ENCODE data around the gene NRXN3.
"Not testable (repeated sequence)": the region's sequence is repeated elsewhere in the genome, so short reads cannot be mapped to it uniquely, and the experiment has no call there.

NRXN3 gene

GRCh38 chr14:79100578-79100977 is 930.4 kb downstream of the NRXN3 start:
- no peak for DNase-seq

GRCh38 chr14:79101388-79101787 is 931.2 kb downstream of the NRXN3 start:
- no peak for DNase-seq

DNA sequence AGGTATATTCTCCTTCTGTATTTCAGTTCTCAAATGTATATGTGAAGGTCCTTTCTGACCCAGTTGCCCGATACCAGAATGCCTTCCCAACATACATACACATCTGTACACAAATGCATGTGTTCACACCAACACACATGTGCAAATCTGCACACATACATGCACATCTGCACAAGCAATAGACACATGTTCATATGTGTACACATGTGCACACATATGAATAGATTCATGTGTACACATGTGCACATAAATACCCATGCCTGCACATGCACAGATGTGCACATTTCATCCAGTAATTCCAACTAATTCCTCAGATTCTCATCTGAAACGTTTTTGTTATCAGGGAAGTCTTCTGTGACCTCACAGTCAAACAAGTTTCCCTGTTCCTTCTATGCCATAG is 933.6 kb downstream of the NRXN3 start:
- DNase-seq: no peak

DNA sequence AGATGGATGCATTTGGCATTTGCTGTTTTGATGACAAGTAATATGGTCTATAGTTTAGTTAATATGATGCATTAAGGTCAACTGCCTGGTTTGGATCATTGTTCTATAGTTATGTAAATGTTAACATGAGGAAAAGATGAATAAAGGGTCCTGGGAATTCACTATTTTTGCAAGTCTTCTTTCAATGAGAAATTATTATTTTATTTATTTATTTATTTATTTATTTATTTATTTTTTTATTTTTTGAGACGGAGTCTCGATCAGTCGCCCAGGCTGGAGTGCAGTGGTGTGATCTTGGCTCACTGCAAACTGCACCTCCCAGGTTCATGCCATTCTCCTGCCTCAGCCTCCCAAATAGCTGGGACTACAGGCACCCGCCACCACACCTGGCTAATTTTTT is 940.4 kb downstream of the NRXN3 start:
- DNase-seq: not testable (repeated sequence)

DNA sequence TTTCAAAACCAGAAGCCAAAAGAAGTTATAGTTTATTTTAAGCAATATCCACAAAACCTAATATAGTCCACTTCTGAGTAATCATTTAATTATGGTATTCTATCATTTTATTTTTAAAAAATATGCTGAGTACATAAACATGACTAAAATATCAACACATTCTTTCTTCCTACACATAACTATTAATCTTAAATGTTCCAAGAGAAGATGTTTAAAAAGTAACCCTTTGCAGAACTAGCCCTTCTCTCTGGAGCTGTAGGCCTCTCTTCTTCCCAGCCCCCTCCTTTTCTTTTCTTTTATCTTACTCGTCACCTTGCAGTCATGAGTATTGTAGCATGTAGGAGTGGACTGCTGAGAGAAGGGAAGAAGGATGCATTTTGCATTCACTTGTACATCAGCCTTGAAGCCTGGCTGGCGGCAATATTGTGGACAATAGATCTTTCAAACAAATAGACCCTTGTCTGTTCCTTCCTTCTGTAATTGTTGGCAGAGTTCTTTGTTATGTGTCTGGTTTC is 941.9 kb downstream of the NRXN3 start:
- DNase-seq: no peak

GRCh38 chr14:79117561-79117960 is 947.4 kb downstream of the NRXN3 start:
- no peak for DNase-seq

DNA sequence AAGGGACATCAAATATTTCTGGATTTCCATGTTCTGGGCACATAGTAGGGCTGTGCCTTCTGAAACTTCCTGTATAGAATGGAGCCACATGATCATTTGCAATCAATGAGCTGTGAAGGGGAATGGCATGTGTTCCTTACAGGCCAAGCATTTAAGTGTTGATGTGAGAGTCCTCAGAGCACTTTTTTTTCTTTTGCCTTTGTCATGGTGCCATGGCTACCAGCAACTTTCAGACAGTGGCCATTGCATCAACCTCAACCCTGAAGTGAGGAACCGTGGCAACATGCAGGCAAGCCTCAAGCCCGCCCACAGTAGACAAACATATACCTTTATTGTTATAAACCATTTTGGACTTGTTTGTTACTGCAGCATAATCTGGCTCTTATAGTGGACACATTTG is 948.1 kb downstream of the NRXN3 start:
- DNase-seq: no peak

- no peak for DNase-seq
Measured at GRCh38 chr14:79134361-79134760, 964.2 kb downstream of the NRXN3 start.

- no peak for DNase-seq
Measured at GRCh38 chr14:79136071-79137044, 966.2 kb downstream of the NRXN3 start.

DNA sequence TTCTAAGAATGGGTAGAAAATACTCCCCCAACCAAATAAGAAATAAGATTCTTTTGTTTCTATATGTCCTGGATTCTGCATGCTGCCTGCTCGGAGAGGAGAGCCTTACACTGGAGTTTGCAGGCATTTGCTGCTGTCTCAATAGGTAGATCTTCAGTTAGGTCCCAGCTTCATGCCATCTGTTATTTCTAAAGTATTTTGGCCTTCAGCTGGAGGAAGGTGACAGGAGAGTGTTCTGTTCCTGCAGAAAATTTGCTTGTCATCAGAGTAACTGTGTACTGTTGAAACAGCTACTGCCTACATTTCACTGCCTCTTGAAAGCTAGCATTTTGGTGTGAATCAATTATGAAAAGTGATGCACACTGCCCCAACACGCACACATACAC is 966.9 kb downstream of the NRXN3 start:
- no peak for DNase-seq

GRCh38 chr14:79137836-79138235 is 967.7 kb downstream of the NRXN3 start:
- no peak for DNase-seq

DNA sequence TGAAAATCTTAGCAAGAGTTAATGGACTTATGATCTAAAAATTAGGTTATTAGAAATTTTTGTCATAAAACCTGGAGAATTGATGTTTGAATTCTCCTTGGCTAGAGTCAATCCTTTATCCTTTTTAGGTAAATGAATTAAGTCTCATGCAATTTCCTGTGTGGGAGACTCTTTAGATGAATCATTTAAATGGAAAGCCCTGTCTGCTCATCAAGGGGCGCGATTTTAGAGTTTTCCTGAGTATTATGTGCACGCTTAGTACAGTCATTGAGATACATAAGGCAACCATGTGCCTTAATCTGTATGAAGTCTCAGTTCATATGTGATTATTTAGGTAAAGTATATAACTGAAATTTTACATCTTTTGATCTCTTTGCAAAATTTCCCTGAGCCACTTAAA is 974.7 kb downstream of the NRXN3 start:
- no peak for DNase-seq

GRCh38 chr14:79150226-79150625 is 980.1 kb downstream of the NRXN3 start:
- no peak for DNase-seq

- DNase-seq: no peak
Measured at GRCh38 chr14:79157369-79157768, 987.2 kb downstream of the NRXN3 start.

- no peak for DNase-seq
Measured at GRCh38 chr14:79161571-79161970, 991.4 kb downstream of the NRXN3 start.

- no peak for DNase-seq
Measured at GRCh38 chr14:79162833-79163232, 992.7 kb downstream of the NRXN3 start.

GRCh38 chr14:79165471-79166090 is 995.4 kb downstream of the NRXN3 start:
- no peak for DNase-seq

DNA sequence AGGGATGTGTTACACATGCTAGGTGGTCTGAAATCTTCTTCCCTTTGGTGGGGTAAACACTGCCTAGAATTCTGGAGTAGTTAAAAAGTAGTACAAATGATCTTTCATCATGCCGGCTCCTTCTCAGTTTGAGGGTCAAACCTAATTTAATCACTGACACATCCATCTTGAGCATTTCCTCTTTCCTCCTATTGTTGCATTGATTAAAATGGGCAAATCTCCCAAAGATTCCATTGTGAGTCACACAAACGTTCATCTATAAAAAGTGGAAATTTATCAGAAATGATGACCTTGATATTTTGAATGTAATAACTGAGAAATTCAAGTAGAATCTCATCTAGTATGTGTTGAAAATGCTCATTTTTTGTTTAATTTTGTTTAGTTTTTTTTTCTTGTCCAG is 996.0 kb downstream of the NRXN3 start:
- no peak for DNase-seq

DNA sequence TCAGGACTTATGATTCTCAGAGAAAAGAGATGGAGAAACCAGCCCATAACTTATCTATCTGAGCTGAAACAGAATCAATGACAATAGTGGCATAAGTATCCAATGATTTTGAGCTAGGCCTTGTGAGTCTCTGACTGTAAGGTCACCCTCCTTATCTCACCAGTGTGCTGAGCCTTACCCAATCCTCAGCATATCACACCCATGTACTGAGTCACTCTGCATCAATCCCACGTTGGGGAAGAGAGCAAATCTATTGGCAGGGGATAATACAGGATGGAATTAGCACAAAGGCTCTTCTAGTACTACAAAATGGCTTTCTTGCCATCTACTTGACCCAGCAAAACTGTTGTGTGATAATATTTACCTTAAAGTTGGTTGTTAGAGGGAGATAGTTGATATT is 997.8 kb downstream of the NRXN3 start:
- DNase-seq: no peak

DNA sequence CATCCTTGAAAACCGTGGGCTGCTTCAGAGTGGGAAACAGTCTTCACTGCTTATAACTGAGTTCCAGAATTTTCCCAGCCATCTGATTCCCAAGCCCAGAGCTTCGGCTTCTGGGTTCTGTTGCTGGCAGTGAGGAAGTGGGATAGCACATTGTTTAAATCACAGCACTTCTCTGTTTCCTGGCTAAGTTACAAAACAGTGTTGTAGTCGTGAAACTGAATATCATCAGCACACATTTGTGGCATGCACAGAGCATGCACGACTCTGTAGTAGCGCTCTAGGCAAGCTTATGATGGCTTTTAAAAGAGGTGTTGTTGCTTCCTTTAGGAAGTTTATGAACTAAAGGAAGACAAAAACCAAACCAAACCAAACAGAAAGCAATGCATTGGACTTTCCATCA is 1005.5 kb downstream of the NRXN3 start:
- DNase-seq: no peak

GRCh38 chr14:79177106-79177505 is 1006.9 kb downstream of the NRXN3 start:
- DNase-seq: no peak

DNA sequence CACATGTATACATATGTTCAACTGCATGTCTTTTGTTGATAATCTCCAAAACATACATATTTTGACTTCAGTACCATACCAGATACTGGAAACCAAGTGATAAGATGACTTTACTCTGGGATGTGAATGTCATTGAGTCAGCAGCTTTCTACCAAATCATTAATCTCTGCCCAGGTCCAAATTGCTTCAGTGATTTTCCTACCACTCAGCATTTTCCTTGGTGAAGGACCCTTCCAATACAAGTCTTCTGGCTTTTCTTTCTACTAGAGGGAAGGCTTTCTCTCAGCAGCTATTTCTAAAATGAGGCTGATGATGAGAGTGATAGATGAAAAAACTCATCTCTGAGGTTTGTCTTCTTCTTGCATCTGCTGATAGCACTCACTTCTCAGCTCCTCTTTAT is 1008.5 kb downstream of the NRXN3 start:
- DNase-seq: no peak

DNA sequence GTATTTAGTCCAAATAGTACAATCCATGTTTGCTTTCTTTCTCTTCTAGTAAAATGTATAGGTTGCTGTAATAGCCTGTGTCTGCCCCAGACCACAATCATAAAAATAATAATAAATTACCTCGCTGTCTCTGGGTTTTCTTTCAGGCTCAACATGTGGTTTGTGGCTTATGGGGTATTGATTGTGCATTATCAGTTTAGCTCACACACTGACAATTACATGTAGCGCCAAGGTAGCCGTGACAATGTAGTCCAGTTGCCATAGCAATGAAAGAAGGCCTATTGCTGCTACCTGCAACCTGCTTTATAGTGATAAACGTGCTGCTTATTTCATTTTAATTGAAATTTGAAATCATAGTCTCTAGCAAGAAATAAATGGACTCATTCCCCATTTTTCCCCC is 1009.8 kb downstream of the NRXN3 start:
- DNase-seq: no peak

GRCh38 chr14:79180656-79181055 is 1010.5 kb downstream of the NRXN3 start:
- no peak for DNase-seq
